Spinal cord (tissue), 10 donors: ENCODE results near the gene CEP350. TPM values are rescaled to one million over a fixed set of nuclear protein-coding genes. Genes with fewer than 3 reads are reported as not detected.

Experiments
- DNase-seq, 6 donors: peaks; one replicate each; pipeline versions ENCODE4 v3.0.0 to v3.0.0-alpha.2; 2013 to 2015; ENCODE audit warnings: low spot score in 6 of 6, low read depth in 4 of 6
- H3K27ac ChIP-seq: one replicate; pipeline ENCODE4 v1.5.1; 2013; ENCODE audit warnings: low read depth, low read length, control low read depth
- H3K27me3 ChIP-seq: one replicate; pipeline ENCODE4 v1.6.1; 2013; ENCODE audit warnings: low read length; ENCODE audit not compliant: control insufficient read depth, insufficient read depth
- H3K36me3 ChIP-seq: one replicate; pipeline ENCODE4 v1.6.1; 2013; ENCODE audit warnings: low read length; ENCODE audit not compliant: control insufficient read depth, insufficient read depth
- H3K4me1 ChIP-seq: one replicate; pipeline ENCODE4 v1.6.1; 2013; ENCODE audit warnings: low read length; ENCODE audit not compliant: control insufficient read depth, insufficient read depth
- H3K4me3 ChIP-seq: one replicate; pipeline ENCODE4 v1.5.1; 2013; ENCODE audit warnings: low read depth, low read length, control low read depth
- H3K9me3 ChIP-seq: one replicate; pipeline ENCODE4 v1.6.1; 2013; ENCODE audit warnings: low read length; ENCODE audit not compliant: control insufficient read depth, insufficient read depth
- WGBS: methylation state at CpG from one replicate; pipeline ENCODE4 v1.1.5; 2013; ENCODE audit warnings: missing lambda C conversion rate; ENCODE audit not compliant: insufficient coverage; 5-methylcytosine and 5-hydroxymethylcytosine counted together
- polyA plus RNA-seq, 2 donors: library from polyadenylated mRNA; unstranded; fragments of 120-200 nt; gene quantifications; one replicate each; pipeline ENCODE4 v1.2.1, GENCODE V29; 2013; ENCODE audit not compliant: insufficient read length in 2 of 2
- total RNA-seq, 2 donors: library from RNA; depleted of rRNA in 1 of 2; stranded (reverse); fragments of 120-200 nt in 1 of 2; fragments of >200 nt in 1 of 2; gene quantifications; one replicate each; pipeline versions ENCODE4 v1.2.3 to v1.2.4, GENCODE V29; 2013 to 2014
- donor health status: healthy.

Gene CEP350
- total and polyA plus RNA-seq, 4 donors = 16.8 to 98.3 (median 47.2) TPM

- DNase-seq = peak in 1 of 6 donors; percentile 71
- Histone ChIP-seq H3K4me1 (no peaks in the 10 kb centered on the region), H3K4me3 (no peak overlapping the region), H3K27ac (no peak overlapping the region), H3K27me3 (no peaks in the 10 kb centered on the region), H3K36me3 (peaks cover 13% of the 10 kb centered on the region), H3K9me3 (no peaks in the 10 kb centered on the region)
- WGBS = no CpG with 5 or more reads among the region's 2 CpGs
Observed at GRCh38 chr1:180112984-180113647, 158.5 kb downstream of the CEP350 start.

- no peak for DNase-seq
- H3K27ac ChIP-seq = no peak overlapping the region
- no peaks in the 10 kb centered on the region for H3K9me3 ChIP-seq
- no peaks in the 10 kb centered on the region for H3K4me1 ChIP-seq
- H3K27me3 ChIP-seq = no peaks in the 10 kb centered on the region
- no CpG with 5 or more reads among the region's 4 CpGs for WGBS
- no peak overlapping the region for H3K4me3 ChIP-seq
- peaks cover 6% of the 10 kb centered on the region for H3K36me3 ChIP-seq
Observed at GRCh38 chr1:180114396-180114945, 159.9 kb downstream of the CEP350 start.

- no peak for DNase-seq
- H3K27ac ChIP-seq = no peak overlapping the region
- no peak overlapping the region for H3K4me3 ChIP-seq
- 88% methylated on average over 12 of the region's 14 CpGs for WGBS
- H3K27me3 ChIP-seq = no peaks in the 10 kb centered on the region
- H3K4me1 ChIP-seq = no peaks in the 10 kb centered on the region
- no peaks in the 10 kb centered on the region for H3K36me3 ChIP-seq
- H3K9me3 ChIP-seq = no peaks in the 10 kb centered on the region
Observed at GRCh38 chr1:180116964-180117763, 162.6 kb downstream of the CEP350 start.

- no peaks in the 10 kb centered on the region for H3K27me3 ChIP-seq
- H3K4me1 ChIP-seq = no peaks in the 10 kb centered on the region
- no CpG with 5 or more reads among the region's 2 CpGs for WGBS
- H3K36me3 ChIP-seq = no peaks in the 10 kb centered on the region
- no peak overlapping the region for H3K27ac ChIP-seq
- H3K9me3 ChIP-seq = no peaks in the 10 kb centered on the region
- no peak overlapping the region for H3K4me3 ChIP-seq
- DNase-seq = no peak
Observed at GRCh38 chr1:180117764-180118116, 163.1 kb downstream of the CEP350 start.

- Histone ChIP-seq H3K27me3 (no peaks in the 10 kb centered on the region), H3K9me3 (no peaks in the 10 kb centered on the region), H3K4me1 (no peaks in the 10 kb centered on the region), H3K4me3 (no peak overlapping the region), H3K36me3 (no peaks in the 10 kb centered on the region), H3K27ac (no peak overlapping the region)
- no peak for DNase-seq
- no CpG with 5 or more reads among the region's 2 CpGs for WGBS
Observed at GRCh38 chr1:180119837-180120236, 165.2 kb downstream of the CEP350 start.

- no peaks in the 10 kb centered on the region for H3K27me3 ChIP-seq
- DNase-seq = no peak
- no peaks in the 10 kb centered on the region for H3K36me3 ChIP-seq
- no peaks in the 10 kb centered on the region for H3K4me1 ChIP-seq
- no peak overlapping the region for H3K4me3 ChIP-seq
- 87% methylated on average over 4 of the region's 4 CpGs for WGBS
- no peaks in the 10 kb centered on the region for H3K9me3 ChIP-seq
- H3K27ac ChIP-seq = no peak overlapping the region
Observed at GRCh38 chr1:180123463-180123936, 168.9 kb downstream of the CEP350 start.

GRCh38 chr1:180130651-180131050 is 176.0 kb downstream of the CEP350 start:
- Histone ChIP-seq H3K27ac (no peak overlapping the region), H3K4me3 (no peak overlapping the region), H3K4me1 (no peaks in the 10 kb centered on the region), H3K9me3 (no peaks in the 10 kb centered on the region), H3K27me3 (no peaks in the 10 kb centered on the region), H3K36me3 (no peaks in the 10 kb centered on the region)
- no peak for DNase-seq
- 94% methylated on average over 2 of the region's 2 CpGs for WGBS

GRCh38 chr1:180131510-180131909 is 176.9 kb downstream of the CEP350 start:
- no peak overlapping the region for H3K4me3 ChIP-seq
- WGBS = 90% methylated on average over 5 of the region's 5 CpGs
- no peaks in the 10 kb centered on the region for H3K4me1 ChIP-seq
- no peak overlapping the region for H3K27ac ChIP-seq
- no peaks in the 10 kb centered on the region for H3K9me3 ChIP-seq
- H3K36me3 ChIP-seq = no peaks in the 10 kb centered on the region
- DNase-seq = no peak
- H3K27me3 ChIP-seq = no peaks in the 10 kb centered on the region

GRCh38 chr1:180133193-180133592 is 178.6 kb downstream of the CEP350 start:
- H3K27ac ChIP-seq = no peak overlapping the region
- H3K27me3 ChIP-seq = no peaks in the 10 kb centered on the region
- H3K4me3 ChIP-seq = no peak overlapping the region
- DNase-seq = no peak
- no peaks in the 10 kb centered on the region for H3K9me3 ChIP-seq
- no peaks in the 10 kb centered on the region for H3K36me3 ChIP-seq
- 60% methylated on average over 1 of the region's 1 CpG for WGBS
- no peaks in the 10 kb centered on the region for H3K4me1 ChIP-seq
